Brain microvascular endothelial cell (primary cell): Measurements from ENCODE around the gene UVSSA.
"Not testable (repeated sequence)": the region's sequence is repeated elsewhere in the genome, so short reads cannot be mapped to it uniquely, and the experiment has no call there.

Source experiments
- DNase-seq: peaks from one replicate; pipeline ENCODE4 v3.0.0-alpha.2; 2020
- H3K27ac ChIP-seq: fragments of 250-450 bp; sonication (Bioruptor Pico); 2 replicates; pipeline ENCODE4 v1.5.1; 2020; ENCODE audit warnings: mild to moderate bottlenecking, moderate library complexity
- H3K27me3 ChIP-seq: fragments of 250-450 bp; sonication (Bioruptor Pico); replicated peaks from 2 replicates; pipeline ENCODE4 v1.5.1; 2020; ENCODE audit warnings: mild to moderate bottlenecking
- H3K36me3 ChIP-seq: fragments of 250-450 bp; sonication (Bioruptor Pico); replicated peaks from 2 replicates; pipeline ENCODE4 v1.5.1; 2020; ENCODE audit warnings: mild to moderate bottlenecking
- H3K4me3 ChIP-seq: 2 replicates; pipeline ENCODE4 v1.5.1; 2011; ENCODE audit warnings: low read depth, mild to moderate bottlenecking, control low read depth, low read length, moderate library complexity
- CTCF ChIP-seq: IDR thresholded peaks from 2 replicates; pipeline ENCODE4 v1.5.1; 2011; ENCODE audit warnings: low read depth, mild to moderate bottlenecking, moderate library complexity, low read length, control low read depth, inconsistent platforms; ENCODE audit errors: missing control alignments
- in situ Hi-C: cut with HindIII; loops from 2 replicates; pipeline ENCODE4 v1.10.0; 2017; ENCODE audit warnings: low sequenced_read_pairs, low pct_ligation_motif_present

The UVSSA gene

DNA sequence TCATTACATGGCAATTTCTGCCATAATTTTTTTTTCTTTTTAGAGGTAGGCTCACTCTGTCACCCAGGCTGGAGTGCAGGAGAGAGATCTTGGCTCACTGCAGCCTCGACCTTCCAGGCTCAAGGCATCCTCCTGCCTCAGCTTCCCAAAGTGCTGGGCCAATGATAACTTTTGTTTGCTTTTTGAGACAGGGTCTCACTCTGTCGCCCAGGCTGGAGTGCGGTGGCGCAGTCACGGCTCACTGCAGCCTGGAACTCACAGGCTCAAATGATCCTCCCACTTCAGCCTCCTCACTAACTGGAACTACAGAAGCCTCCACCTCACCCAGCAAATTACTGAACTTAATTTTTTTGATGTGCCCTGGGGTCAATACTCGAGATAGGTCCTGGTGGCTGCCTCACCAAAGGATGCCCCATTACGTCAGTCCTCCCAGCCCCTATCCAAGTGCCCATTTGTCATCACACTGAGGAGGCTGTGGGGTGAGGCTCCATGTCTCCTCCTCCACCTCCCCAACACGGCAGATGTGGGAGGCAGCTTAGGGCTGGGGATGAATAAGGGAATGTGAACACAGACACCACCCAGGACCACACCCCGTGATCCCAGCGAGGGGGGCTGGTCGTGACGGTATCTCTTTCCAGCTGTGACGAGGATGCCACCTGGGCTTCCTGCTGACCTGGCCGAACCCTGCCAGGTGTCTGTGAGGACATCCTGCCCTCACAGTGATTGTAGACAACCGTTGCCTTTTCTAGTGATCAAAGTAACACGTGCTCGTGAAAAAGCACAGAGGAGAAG, 71.7 kb downstream of the UVSSA start:
- in situ Hi-C loops, result no loop called here
- no peak for TF ChIP-seq CTCF
- Histone ChIP-seq H3K27me3 (peaks cover 9% of the 10 kb centered on the region), H3K27ac (no peak overlapping the region), H3K4me3 (no peak overlapping the region), H3K36me3 (no peaks in the 10 kb centered on the region)
- DNase-seq, result no peak

DNA sequence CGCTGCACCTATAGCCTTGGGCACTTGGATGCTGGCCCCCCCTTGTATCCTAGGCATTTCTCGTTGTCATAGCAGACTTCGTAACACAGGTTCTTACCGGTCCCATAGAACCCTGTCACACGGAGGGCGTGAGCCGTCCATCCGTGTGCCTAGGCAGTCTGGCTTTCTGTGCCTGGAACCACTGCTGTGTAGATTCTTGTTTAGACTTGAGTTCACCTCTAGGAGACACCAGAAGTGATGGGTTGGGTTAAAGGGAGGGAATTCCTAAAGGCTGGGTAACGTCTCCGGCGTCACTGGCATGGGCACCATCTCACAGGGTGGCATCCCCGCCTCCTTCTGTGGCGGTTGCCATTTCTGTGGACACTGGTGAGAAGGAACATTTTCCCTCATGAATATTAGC, 72.7 kb downstream of the UVSSA start:
- DNase-seq, result no peak
- in situ Hi-C loops, result no loop called here
- Histone ChIP-seq H3K27ac (no peak overlapping the region), H3K4me3 (no peak overlapping the region), H3K36me3 (no peaks in the 10 kb centered on the region), H3K27me3 (peaks cover 7% of the 10 kb centered on the region)
- no peak for TF ChIP-seq CTCF

DNA sequence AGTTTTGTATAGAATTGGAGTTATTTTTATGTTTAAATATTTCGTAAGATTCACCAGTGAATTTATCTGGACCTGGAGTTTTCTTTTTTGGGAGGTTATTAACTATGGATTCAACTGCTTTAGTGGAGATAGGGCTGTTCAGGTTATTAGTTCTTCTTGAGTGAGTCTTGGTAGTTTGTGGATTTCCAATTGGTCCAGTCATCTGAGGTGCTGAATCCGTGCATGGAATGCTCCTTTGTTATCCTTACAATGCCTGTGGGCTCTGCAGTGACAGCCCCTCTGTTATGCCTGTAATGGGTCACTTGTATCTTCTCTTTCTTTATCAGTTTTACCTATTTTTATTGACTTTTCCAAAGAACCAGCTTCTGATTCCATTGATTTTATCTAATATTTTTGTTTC, 74.6 kb downstream of the UVSSA start:
- DNase-seq, result no peak
- H3K4me3 ChIP-seq, result no peak overlapping the region
- no peak for TF ChIP-seq CTCF
- in situ Hi-C loops, result no loop called here
- H3K27ac ChIP-seq, result no peak overlapping the region
- H3K36me3 ChIP-seq, result no peaks in the 10 kb centered on the region
- H3K27me3 ChIP-seq, result no peaks in the 10 kb centered on the region

- H3K4me3 ChIP-seq, result no peak overlapping the region
Measured at GRCh38 chr4:1427010-1427409, 80.0 kb downstream of the UVSSA start.

DNA sequence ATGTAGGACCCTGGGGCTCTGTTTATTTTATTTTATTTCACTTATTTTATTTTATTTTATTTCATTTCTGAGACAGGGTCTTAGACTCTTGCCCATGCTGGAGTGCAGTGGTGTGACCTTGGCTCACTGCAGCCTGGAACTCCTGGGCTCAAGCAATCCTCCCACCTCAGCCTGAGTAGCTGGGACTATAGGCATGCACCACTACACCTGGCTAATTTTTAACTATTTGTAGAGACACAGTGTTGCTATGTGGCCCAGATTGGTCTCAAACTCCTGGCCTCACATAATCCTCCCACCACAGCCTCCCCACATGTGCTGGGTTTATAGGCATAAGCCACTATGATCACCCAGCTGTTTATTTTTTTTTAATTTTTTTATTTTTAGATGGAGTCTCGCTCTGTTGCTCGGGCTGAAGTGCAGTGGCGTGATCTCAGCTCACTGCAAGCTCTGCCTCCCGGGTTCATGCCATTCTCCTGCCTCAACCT, 96.7 kb downstream of the UVSSA start:
- H3K27ac ChIP-seq, H3K4me3 ChIP-seq, in situ Hi-C loops, DNase-seq, H3K36me3 ChIP-seq, H3K27me3 ChIP-seq: not testable (repeated sequence)

More at GRCh38 chr4:1427010-1427409, 80.0 kb downstream of the UVSSA start:
- H3K36me3 ChIP-seq, result no peaks in the 10 kb centered on the region
- in situ Hi-C loops, result no loop called here
- no peak for DNase-seq
- no peaks in the 10 kb centered on the region for H3K27me3 ChIP-seq
- H3K27ac ChIP-seq, result no peak overlapping the region
- no peak for TF ChIP-seq CTCF
